BE2C (cell line): ENCODE results near the gene DROSHA. TPM values are rescaled to one million over a fixed set of nuclear protein-coding genes. Genes with fewer than 3 reads are reported as not detected.

ENCODE experiments used
- DNase-seq: peaks from one replicate; pipeline ENCODE4 v3.0.0-alpha.2; 2020
- H3K27me3 ChIP-seq: fragments of 250-450 bp; sonication (Bioruptor Pico); 2 replicates; pipeline ENCODE4 v1.5.1; 2020; ENCODE audit warnings: mild to moderate bottlenecking
- H3K36me3 ChIP-seq: fragments of 250-450 bp; sonication (Bioruptor Pico); 2 replicates; pipeline ENCODE4 v1.5.1; 2020; ENCODE audit warnings: mild to moderate bottlenecking
- H3K4me1 ChIP-seq: fragments of 250-450 bp; sonication (Bioruptor Pico); 2 replicates; pipeline ENCODE4 v1.5.1; 2020
- H3K4me3 ChIP-seq: 2 replicates; pipeline ENCODE4 v1.5.1; 2011; ENCODE audit warnings: low read depth, low read length
- H3K9me3 ChIP-seq: fragments of 250-450 bp; sonication (Bioruptor Pico); 2 replicates; pipeline ENCODE4 v1.5.1; 2020
- CTCF ChIP-seq: IDR thresholded peaks from 2 replicates; pipeline ENCODE4 v1.5.1; 2012; ENCODE audit warnings: mild to moderate bottlenecking, low read depth, low read length
- polyA plus RNA-seq: library from polyadenylated mRNA; unstranded; fragments of >200 nt; gene quantifications from one replicate; pipeline ENCODE4 v1.2.1, GENCODE V29; 2012; ENCODE audit warnings: low read depth, missing spikeins; ENCODE audit not compliant: insufficient read length, insufficient read depth

DROSHA gene
- polyA plus RNA-seq = 71.0 TPM

- Histone ChIP-seq H3K4me1 (no peaks in the 10 kb centered on the region; the same call in 1 of the 2 replicates), H3K9me3 (no peaks in the 10 kb centered on the region), H3K27me3 (no peaks in the 10 kb centered on the region), H3K36me3 (peaks cover 42% of the 10 kb centered on the region), H3K4me3 (peak within 1 kb of the TSS; percentile 99)
- DNase-seq = peak; percentile 98
- peak; percentile 31 for TF ChIP-seq CTCF
Measured at GRCh38 chr5:31531888-31532547, at the start of gene DROSHA, which contains the start of gene C5orf22. Gene DROSHA (minus strand): TSS chr5:31532093. CDS start chr5:31529059, 3,034 bp downstream. Gene C5orf22 (plus strand): TSS chr5:31532301. CDS start chr5:31532393, 92 bp downstream.

GRCh38 chr5:31579558-31579957 lies 47.7 kb upstream of the DROSHA start:
- no peaks in the 10 kb centered on the region for H3K27me3 ChIP-seq
- H3K4me1 ChIP-seq = no peaks in the 10 kb centered on the region
- no peak for TF ChIP-seq CTCF
- no peak for DNase-seq
- H3K36me3 ChIP-seq = no peaks in the 10 kb centered on the region
- H3K4me3 ChIP-seq = no peak overlapping the region
- H3K9me3 ChIP-seq = no peaks in the 10 kb centered on the region

GRCh38 chr5:31577438-31577837 lies 45.5 kb upstream of the DROSHA start:
- no peaks in the 10 kb centered on the region for H3K4me1 ChIP-seq
- H3K27me3 ChIP-seq = no peaks in the 10 kb centered on the region
- no peaks in the 10 kb centered on the region for H3K9me3 ChIP-seq
- no peak for TF ChIP-seq CTCF
- DNase-seq = no peak
- no peak overlapping the region for H3K4me3 ChIP-seq
- no peaks in the 10 kb centered on the region for H3K36me3 ChIP-seq

GRCh38 chr5:31574772-31575171 lies 42.9 kb upstream of the DROSHA start:
- H3K4me1 ChIP-seq = no peaks in the 10 kb centered on the region
- no peaks in the 10 kb centered on the region for H3K9me3 ChIP-seq
- no peak for TF ChIP-seq CTCF
- H3K27me3 ChIP-seq = no peaks in the 10 kb centered on the region
- no peak for DNase-seq
- no peak overlapping the region for H3K4me3 ChIP-seq
- no peaks in the 10 kb centered on the region for H3K36me3 ChIP-seq

GRCh38 chr5:31573494-31574142 lies 41.7 kb upstream of the DROSHA start:
- H3K27me3 ChIP-seq = no peaks in the 10 kb centered on the region
- DNase-seq = no peak
- H3K9me3 ChIP-seq = no peaks in the 10 kb centered on the region
- H3K36me3 ChIP-seq = no peaks in the 10 kb centered on the region
- no peak for TF ChIP-seq CTCF
- no peaks in the 10 kb centered on the region for H3K4me1 ChIP-seq
- H3K4me3 ChIP-seq = no peak overlapping the region

GRCh38 chr5:31569068-31569467 lies 37.2 kb upstream of the DROSHA start:
- Histone ChIP-seq H3K4me3 (no peak overlapping the region), H3K36me3 (no peaks in the 10 kb centered on the region), H3K4me1 (no peaks in the 10 kb centered on the region), H3K9me3 (no peaks in the 10 kb centered on the region; the same call in 1 of the 2 replicates), H3K27me3 (no peaks in the 10 kb centered on the region)
- TF ChIP-seq CTCF = no peak
- DNase-seq = no peak
